K562 (cell line): ENCODE measurements around the gene TRIM25. TPM values are rescaled to one million over a fixed set of nuclear protein-coding genes. Genes with fewer than 3 reads are reported as not detected.

Source experiments
- AFF4 ChIP-seq: sonication (generic); formaldehyde crosslinking; IDR thresholded peaks from 2 replicates; pipeline ENCODE4 v1.8.0; 2023; ENCODE audit warnings: mild to moderate bottlenecking, missing genetic modification reagents
- BACH1 ChIP-seq: fragments of 200-800 bp; sonication (Bioruptor generic); IDR thresholded peaks from 2 replicates; pipeline ENCODE4 v1.6.1; 2016; ENCODE audit warnings: missing genetic modification characterization, missing compliant biosample characterization
- DDX20 ChIP-seq: fragments of 450-650 bp; IDR thresholded peaks from 2 replicates; pipeline ENCODE4 v1.6.1; 2016; ENCODE audit warnings: missing genetic modification characterization, low read depth, mild to moderate bottlenecking, missing compliant biosample characterization, moderate library complexity
- ESRRB ChIP-seq: fragments of 250-450 bp; sonication (Bioruptor Pico); IDR thresholded peaks from 2 replicates; pipeline ENCODE4 v1.5.0; 2020; ENCODE audit warnings: mild to moderate bottlenecking, moderate library complexity, borderline replicate concordance
- ETV1 ChIP-seq: fragments of 450-650 bp; conservative IDR thresholded peaks from 2 replicates; pipeline ENCODE4 v1.6.1; 2016; ENCODE audit warnings: missing genetic modification characterization, control low read depth, low read depth, missing compliant biosample characterization
- HOMEZ ChIP-seq: fragments of 250-450 bp; sonication (Bioruptor Pico); IDR thresholded peaks from 2 replicates; pipeline ENCODE4 v1.4.0; 2020; ENCODE audit warnings: mild to moderate bottlenecking, moderate library complexity
- POLR2H ChIP-seq: IDR thresholded peaks from 2 replicates; pipeline ENCODE4 v1.6.1; 2016; ENCODE audit warnings: missing genetic modification characterization, low read depth, mild to moderate bottlenecking, control low read depth, missing compliant biosample characterization, moderate library complexity
- RBM39 ChIP-seq: fragments of 200-400 bp; formaldehyde crosslinking; optimal IDR thresholded peaks from 2 replicates; pipeline ENCODE3; 2018; ENCODE audit warnings: low read depth, low read length
- SAFB2 ChIP-seq: fragments of 200-400 bp; formaldehyde crosslinking; IDR thresholded peaks from 2 replicates; pipeline ENCODE4 v1.6.1; 2018; ENCODE audit warnings: borderline replicate concordance, low read length, low read depth, moderate library complexity; ENCODE audit not compliant: severe bottlenecking
- SETDB1 ChIP-seq: IDR thresholded peaks from one replicate; pipeline ENCODE4 v1.6.1; 2012; ENCODE audit warnings: low read length, control low read depth, inconsistent platforms
- SIRT6 ChIP-seq: IDR thresholded peaks from one replicate; pipeline ENCODE4 v1.6.1; 2012; ENCODE audit warnings: low read depth, mild to moderate bottlenecking, control low read depth, inconsistent platforms, low read length, moderate library complexity
- SRSF7 ChIP-seq: fragments of 200-400 bp; formaldehyde crosslinking; optimal IDR thresholded peaks from 2 replicates; pipeline ENCODE3; 2017; ENCODE audit warnings: mild to moderate bottlenecking, low read depth, low read length
- TRIM28 ChIP-seq: fragments of 450-650 bp; IDR thresholded peaks from 2 replicates; pipeline ENCODE4 v1.6.1; 2017
- WHSC1 ChIP-seq: IDR thresholded peaks from one replicate; pipeline ENCODE4 v1.6.1; 2012; ENCODE audit warnings: low read length, control low read depth, inconsistent platforms
- ZNF584 ChIP-seq: fragments of 200-800 bp; sonication (Bioruptor generic); IDR thresholded peaks from 2 replicates; pipeline ENCODE4 v1.6.1; 2016; ENCODE audit warnings: low read depth, mild to moderate bottlenecking, missing genetic modification characterization, missing compliant biosample characterization
- ZNF780A ChIP-seq: fragments of 250-450 bp; sonication (Bioruptor Pico); IDR thresholded peaks from 2 replicates; pipeline ENCODE4 v1.5.0; 2021; ENCODE audit warnings: mild to moderate bottlenecking
- polyA plus RNA-seq, 8 experiments: library from polyadenylated mRNA; depleted of rRNA in 4 of 8; stranded (reverse) in 5 of 8; unstranded in 3 of 8; fragments of >200 nt; fragmentation: Nextera tagmentation in 2 of 8; fragmentation: Illumina TruSeq in 1 of 8; extraction: Ambion mirVana in 2 of 8; extraction: Trizol in 1 of 8; gene quantifications; 2 replicates each; pipeline versions ENCODE4 v1.2.1 to v1.2.3, GENCODE V29; 2011 to 2014; ENCODE audit warnings: inconsistent platforms in 1 of 8, missing spikeins in 1 of 8
- total RNA-seq, 7 experiments: library from RNA; depleted of rRNA in 6 of 7; stranded (reverse); fragments of >200 nt in 6 of 7; fragmentation: Illumina TruSeq in 2 of 7; extraction: Trizol in 2 of 7; gene quantifications; 2 replicates each; pipeline versions ENCODE4 v1.2.1 to v1.2.3, GENCODE V29; 2011 to 2021; ENCODE audit warnings: low replicate concordance in 1 of 7
- TF ChIP-seq, protein P1 (sequence below): fragments of 250-450 bp; sonication (Bioruptor Pico); IDR thresholded peaks from 2 replicates; pipeline ENCODE4 v1.8.0; 2022; ENCODE audit warnings: moderate library complexity, mild to moderate bottlenecking, inconsistent platforms
- TF ChIP-seq, protein P2 (sequence below), 2 experiments: fragments of 200-800 bp in 1 of 2; sonication (Bioruptor generic) in 1 of 2; sonication (generic) in 1 of 2; formaldehyde crosslinking in 1 of 2; IDR thresholded peaks in 1 of 2; conservative IDR thresholded peaks in 1 of 2; 2 replicates each; pipeline versions ENCODE4 v1.5.0 to v1.6.1; 2016 to 2020; ENCODE audit warnings: missing compliant biosample characterization in 1 of 2, missing genetic modification characterization in 1 of 2, missing genetic modification reagents in 1 of 2

The TRIM25 gene
- total and polyA plus RNA-seq, 9 of the 15 experiments (the other 6 are each of a cell fraction or from before 2014, with no cell fraction given) = 5.9 to 49.5 (median 24.5) TPM

GRCh38 chr17:56913867-56914580, at the start of gene TRIM25 (continued):
- no peak for TF ChIP-seq ESRRB (CRISPR knock-in tag)
- TF ChIP-seq, protein P1, sequence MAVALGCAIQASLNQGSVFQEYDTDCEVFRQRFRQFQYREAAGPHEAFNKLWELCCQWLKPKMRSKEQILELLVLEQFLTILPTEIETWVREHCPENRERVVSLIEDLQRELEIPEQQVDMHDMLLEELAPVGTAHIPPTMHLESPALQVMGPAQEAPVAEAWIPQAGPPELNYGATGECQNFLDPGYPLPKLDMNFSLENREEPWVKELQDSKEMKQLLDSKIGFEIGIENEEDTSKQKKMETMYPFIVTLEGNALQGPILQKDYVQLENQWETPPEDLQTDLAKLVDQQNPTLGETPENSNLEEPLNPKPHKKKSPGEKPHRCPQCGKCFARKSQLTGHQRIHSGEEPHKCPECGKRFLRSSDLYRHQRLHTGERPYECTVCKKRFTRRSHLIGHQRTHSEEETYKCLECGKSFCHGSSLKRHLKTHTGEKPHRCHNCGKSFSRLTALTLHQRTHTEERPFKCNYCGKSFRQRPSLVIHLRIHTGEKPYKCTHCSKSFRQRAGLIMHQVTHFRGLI (CRISPR knock-in tag) = no peak
- peak; percentile 45 for TF ChIP-seq ETV1 (tag)
- TF ChIP-seq RBM39 = peak; percentile 58
- TF ChIP-seq HOMEZ (CRISPR knock-in tag) = no peak
- peak; percentile 79 for TF ChIP-seq AFF4
- TF ChIP-seq SIRT6 = no peak
- no peak for TF ChIP-seq WHSC1
- TF ChIP-seq BACH1 = no peak
- peak; percentile 96 for TF ChIP-seq POLR2H (tag)
- TF ChIP-seq, protein P2, sequence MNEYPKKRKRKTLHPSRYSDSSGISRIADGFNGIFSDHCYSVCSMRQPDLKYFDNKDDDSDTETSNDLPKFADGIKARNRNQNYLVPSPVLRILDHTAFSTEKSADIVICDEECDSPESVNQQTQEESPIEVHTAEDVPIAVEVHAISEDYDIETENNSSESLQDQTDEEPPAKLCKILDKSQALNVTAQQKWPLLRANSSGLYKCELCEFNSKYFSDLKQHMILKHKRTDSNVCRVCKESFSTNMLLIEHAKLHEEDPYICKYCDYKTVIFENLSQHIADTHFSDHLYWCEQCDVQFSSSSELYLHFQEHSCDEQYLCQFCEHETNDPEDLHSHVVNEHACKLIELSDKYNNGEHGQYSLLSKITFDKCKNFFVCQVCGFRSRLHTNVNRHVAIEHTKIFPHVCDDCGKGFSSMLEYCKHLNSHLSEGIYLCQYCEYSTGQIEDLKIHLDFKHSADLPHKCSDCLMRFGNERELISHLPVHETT (CRISPR knock-in tag; conservative IDR thresholded peaks at IDR 0.05 in 1 of 2, IDR thresholded peaks at IDR 0.05 in 1 of 2) = no peak
- no peak for TF ChIP-seq ZNF584
- TF ChIP-seq ZNF780A (CRISPR knock-in tag) = no peak
- no peak for TF ChIP-seq SRSF7
- no peak for TF ChIP-seq DDX20 (tag)
- TF ChIP-seq SETDB1 = no peak
- no peak for TF ChIP-seq SAFB2
- no peak; the same call in 1 of the 2 replicates for TF ChIP-seq TRIM28
